ENCODE results near the gene DUSP9.
"Not testable (repeated sequence)": the region's sequence is repeated elsewhere in the genome, so short reads cannot be mapped to it uniquely, and the experiment has no call there.

DUSP9 gene

DNA sequence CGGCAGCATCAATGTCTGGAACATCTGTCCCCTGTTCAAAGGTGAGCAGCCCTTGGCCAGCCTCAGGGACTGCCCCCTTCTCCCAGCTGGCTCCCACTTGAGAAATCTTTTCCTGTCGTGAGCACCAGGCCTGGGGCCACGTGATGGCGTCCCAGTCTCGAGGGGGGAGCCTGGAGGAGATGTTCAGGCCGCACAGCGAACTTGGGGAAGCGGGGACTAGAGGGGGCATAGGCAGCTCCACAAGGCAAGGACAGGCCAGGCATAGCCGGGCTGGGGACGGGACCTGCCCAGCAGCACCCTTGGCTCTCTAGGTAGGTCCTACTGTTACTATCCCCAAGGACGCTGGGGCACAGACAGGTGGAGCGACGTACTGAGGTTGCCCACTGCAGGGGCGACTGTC lies 43.5 kb downstream of the DUSP9 start:
- H3K27me3 ChIP-seq (ENCODE audit: control insufficient read depth, insufficient read depth, low read length): no peaks in the 10 kb centered on the region
- H3K36me3 ChIP-seq (ENCODE audit: control insufficient read depth, insufficient read depth, low read length): peaks cover 24% of the 10 kb centered on the region
- H3K4me1 ChIP-seq (ENCODE audit: control insufficient read depth, insufficient read depth, low read length): peaks cover 9% of the 10 kb centered on the region; the same call in 1 of the 2 replicates
- no peak overlapping the region for H3K9ac ChIP-seq (ENCODE audit: low read depth, low read length)
- peaks cover 14% of the 10 kb centered on the region; the same call in 1 of the 2 replicates for H3K9me3 ChIP-seq (ENCODE audit: control insufficient read depth, insufficient read depth, low read length)
- no peak overlapping the region for H3K27ac ChIP-seq (ENCODE audit: low read depth, low read length)
- 0 out of 2 replicates have a peak overlapping the region, but pooled peaks have one; percentile 55 for H3K4me3 ChIP-seq (ENCODE audit: low read depth, low read length)

DNA sequence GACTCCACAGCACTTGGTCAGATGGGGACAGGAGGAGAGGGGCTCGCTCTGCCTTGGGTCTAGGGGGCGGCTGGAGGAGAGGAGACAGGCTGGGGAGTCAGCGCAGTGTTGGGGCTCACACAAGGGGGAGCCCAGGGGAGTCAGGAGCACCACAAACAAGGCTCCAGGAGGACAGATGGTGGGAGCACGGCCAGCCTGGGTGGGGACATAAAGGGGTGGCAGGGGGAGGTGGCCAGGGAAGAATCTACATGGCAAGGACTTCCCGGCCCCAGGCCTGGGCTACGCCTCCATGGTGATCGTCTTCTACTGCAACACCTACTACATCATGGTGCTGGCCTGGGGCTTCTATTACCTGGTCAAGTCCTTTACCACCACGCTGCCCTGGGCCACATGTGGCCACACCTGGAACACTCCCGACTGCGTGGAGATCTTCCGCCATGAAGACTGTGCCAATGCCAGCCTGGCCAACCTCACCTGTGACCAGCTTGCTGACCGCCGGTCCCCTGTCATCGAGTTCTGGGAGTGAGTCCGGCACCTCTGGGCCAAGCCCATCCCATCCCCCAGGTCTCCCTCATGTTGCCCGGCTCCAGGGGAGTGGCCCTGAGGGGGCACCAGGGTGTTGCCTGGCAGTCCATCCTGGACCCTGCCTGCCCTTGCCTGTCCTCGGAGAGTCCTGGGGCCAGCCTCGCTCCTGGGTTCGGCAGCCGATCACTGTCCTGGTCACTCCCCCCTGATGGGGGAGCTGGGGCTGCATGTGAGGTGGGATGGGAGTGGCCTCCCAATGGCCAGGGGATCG lies 44.2 kb downstream of the DUSP9 start:
- not testable (repeated sequence) for H3K9ac ChIP-seq (ENCODE audit: low read depth, low read length); H3K27ac ChIP-seq (ENCODE audit: low read depth, low read length); H3K4me1 ChIP-seq (ENCODE audit: control insufficient read depth, insufficient read depth, low read length); H3K4me3 ChIP-seq (ENCODE audit: low read depth, low read length); H3K27me3 ChIP-seq (ENCODE audit: control insufficient read depth, insufficient read depth, low read length)
- peaks cover 14% of the 10 kb centered on the region; the same call in 1 of the 2 replicates for H3K9me3 ChIP-seq (ENCODE audit: control insufficient read depth, insufficient read depth, low read length)
- H3K36me3 ChIP-seq (ENCODE audit: control insufficient read depth, insufficient read depth, low read length): peaks cover 31% of the 10 kb centered on the region

DNA sequence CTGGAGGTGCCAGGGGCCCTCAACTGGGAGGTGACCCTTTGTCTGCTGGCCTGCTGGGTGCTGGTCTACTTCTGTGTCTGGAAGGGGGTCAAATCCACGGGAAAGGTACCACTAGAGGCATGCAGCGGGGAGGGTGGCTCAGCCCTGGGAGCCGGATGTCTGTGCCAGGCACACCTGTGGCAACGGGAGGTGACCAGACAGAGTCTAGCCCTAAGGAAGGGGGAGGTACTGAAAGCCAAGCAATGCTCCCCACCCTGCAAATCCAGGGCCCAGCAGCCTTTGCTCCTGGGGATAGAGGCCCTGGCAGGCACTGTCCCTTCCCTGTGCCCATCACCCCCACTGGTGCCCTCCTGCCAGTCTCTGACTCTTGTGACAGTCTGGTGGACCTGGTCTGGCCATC lies 45.0 kb downstream of the DUSP9 start:
- Histone ChIP-seq H3K9ac (ENCODE audit: low read depth, low read length) (no peak overlapping the region), H3K36me3 (ENCODE audit: control insufficient read depth, insufficient read depth, low read length) (peaks cover 31% of the 10 kb centered on the region), H3K9me3 (ENCODE audit: control insufficient read depth, insufficient read depth, low read length) (peaks cover 10% of the 10 kb centered on the region; the same call in 1 of the 2 replicates)

DNA sequence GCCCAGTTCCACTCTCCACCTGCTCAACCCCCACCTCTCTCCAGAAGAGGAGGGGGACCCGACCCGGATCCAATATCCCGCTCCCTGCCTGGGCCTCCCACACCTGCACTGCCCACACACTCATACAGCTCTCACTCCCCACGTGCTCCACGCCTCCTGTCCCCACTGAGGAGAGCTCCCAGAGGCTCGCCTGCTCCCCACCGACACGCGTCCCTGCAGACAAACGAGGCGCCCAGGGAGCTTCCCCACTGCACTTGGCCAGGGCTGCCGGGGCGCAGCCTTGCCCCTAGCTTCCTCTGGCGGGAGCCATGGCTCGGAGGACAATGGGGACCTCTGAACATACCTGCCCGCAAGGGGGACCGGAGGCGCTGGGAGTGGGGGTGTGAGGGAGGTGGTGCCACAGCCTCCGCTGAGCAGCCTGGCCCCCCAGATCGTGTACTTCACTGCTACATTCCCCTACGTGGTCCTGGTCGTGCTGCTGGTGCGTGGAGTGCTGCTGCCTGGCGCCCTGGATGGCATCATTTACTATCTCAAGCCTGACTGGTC lies 45.7 kb downstream of the DUSP9 start:
- H3K4me3 ChIP-seq (ENCODE audit: low read depth, low read length): no peak overlapping the region
- no peaks in the 10 kb centered on the region for H3K4me1 ChIP-seq (ENCODE audit: control insufficient read depth, insufficient read depth, low read length)
- no peak overlapping the region for H3K9ac ChIP-seq (ENCODE audit: low read depth, low read length)
- peaks cover 31% of the 10 kb centered on the region for H3K36me3 ChIP-seq (ENCODE audit: control insufficient read depth, insufficient read depth, low read length)
- no peak overlapping the region for H3K27ac ChIP-seq (ENCODE audit: low read depth, low read length)
- no peaks in the 10 kb centered on the region for H3K27me3 ChIP-seq (ENCODE audit: control insufficient read depth, insufficient read depth, low read length)
- peaks cover 13% of the 10 kb centered on the region; the same call in 1 of the 2 replicates for H3K9me3 ChIP-seq (ENCODE audit: control insufficient read depth, insufficient read depth, low read length)

More for the DNA sequence above, 45.0 kb downstream of the DUSP9 start:
- no peak overlapping the region for H3K27ac ChIP-seq (ENCODE audit: low read depth, low read length)
- H3K4me1 ChIP-seq (ENCODE audit: control insufficient read depth, insufficient read depth, low read length): no peaks in the 10 kb centered on the region
- no peak overlapping the region for H3K4me3 ChIP-seq (ENCODE audit: low read depth, low read length)
- no peaks in the 10 kb centered on the region for H3K27me3 ChIP-seq (ENCODE audit: control insufficient read depth, insufficient read depth, low read length)

DNA sequence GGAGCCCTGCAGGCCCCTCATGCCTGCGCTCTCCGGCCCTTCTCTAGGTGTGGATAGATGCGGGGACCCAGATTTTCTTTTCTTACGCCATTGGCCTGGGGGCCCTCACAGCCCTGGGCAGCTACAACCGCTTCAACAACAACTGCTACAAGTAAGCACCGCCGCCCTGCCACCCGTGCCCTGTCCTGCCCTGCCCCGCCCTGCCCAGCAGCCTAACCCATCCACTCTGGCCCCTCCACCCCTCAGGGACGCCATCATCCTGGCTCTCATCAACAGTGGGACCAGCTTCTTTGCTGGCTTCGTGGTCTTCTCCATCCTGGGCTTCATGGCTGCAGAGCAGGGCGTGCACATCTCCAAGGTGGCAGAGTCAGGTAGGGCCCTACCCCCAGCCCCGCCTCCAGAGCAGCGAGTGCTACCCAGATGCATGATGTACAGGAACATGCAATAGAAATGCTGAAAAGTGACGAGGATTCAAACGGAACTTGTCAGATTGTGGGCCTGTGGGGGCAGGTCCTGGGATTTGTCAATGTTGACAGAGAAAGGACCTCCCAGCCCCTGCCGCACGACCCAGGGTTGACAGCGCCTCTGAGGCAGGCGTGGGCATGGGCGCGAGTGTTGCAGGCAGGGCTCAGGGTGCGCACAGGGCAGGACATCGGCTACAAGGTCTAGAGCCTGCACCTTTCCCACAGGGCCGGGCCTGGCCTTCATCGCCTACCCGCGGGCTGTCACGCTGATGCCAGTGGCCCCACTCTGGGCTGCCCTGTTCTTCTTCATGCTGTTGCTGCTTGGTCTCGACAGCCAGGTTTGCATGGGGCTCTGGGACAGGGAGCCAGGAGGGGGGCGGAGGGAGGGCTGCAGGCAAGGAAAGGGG lies 46.4 kb downstream of the DUSP9 start:
- Histone ChIP-seq H3K9me3 (ENCODE audit: control insufficient read depth, insufficient read depth, low read length) (peaks cover 13% of the 10 kb centered on the region; the same call in 1 of the 2 replicates), H3K4me1 (ENCODE audit: control insufficient read depth, insufficient read depth, low read length) (no peaks in the 10 kb centered on the region), H3K27ac (ENCODE audit: low read depth, low read length) (no peak overlapping the region), H3K36me3 (ENCODE audit: control insufficient read depth, insufficient read depth, low read length) (peaks cover 31% of the 10 kb centered on the region), H3K27me3 (ENCODE audit: control insufficient read depth, insufficient read depth, low read length) (no peaks in the 10 kb centered on the region), H3K4me3 (ENCODE audit: low read depth, low read length) (no peak overlapping the region), H3K9ac (ENCODE audit: low read depth, low read length) (no peak overlapping the region)

DNA sequence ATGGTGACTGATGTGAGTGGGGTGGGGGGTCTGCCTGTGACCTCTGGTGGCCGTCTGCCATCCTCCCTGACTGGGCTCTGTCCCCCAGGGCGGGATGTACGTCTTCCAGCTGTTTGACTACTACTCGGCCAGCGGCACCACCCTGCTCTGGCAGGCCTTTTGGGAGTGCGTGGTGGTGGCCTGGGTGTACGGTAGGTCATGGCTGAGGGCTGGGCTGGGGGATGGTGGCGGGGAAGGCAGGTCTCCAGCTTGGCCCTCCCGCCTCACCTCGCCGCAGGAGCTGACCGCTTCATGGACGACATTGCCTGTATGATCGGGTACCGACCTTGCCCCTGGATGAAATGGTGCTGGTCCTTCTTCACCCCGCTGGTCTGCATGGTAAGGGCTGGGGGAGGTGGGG lies 47.3 kb downstream of the DUSP9 start:
- H3K27ac ChIP-seq (ENCODE audit: low read depth, low read length); H3K4me1 ChIP-seq (ENCODE audit: control insufficient read depth, insufficient read depth, low read length); H3K9ac ChIP-seq (ENCODE audit: low read depth, low read length); H3K4me3 ChIP-seq (ENCODE audit: low read depth, low read length); H3K27me3 ChIP-seq (ENCODE audit: control insufficient read depth, insufficient read depth, low read length): not testable (repeated sequence)
- peaks cover 13% of the 10 kb centered on the region; the same call in 1 of the 2 replicates for H3K9me3 ChIP-seq (ENCODE audit: control insufficient read depth, insufficient read depth, low read length)
- peaks cover 31% of the 10 kb centered on the region for H3K36me3 ChIP-seq (ENCODE audit: control insufficient read depth, insufficient read depth, low read length)

DNA sequence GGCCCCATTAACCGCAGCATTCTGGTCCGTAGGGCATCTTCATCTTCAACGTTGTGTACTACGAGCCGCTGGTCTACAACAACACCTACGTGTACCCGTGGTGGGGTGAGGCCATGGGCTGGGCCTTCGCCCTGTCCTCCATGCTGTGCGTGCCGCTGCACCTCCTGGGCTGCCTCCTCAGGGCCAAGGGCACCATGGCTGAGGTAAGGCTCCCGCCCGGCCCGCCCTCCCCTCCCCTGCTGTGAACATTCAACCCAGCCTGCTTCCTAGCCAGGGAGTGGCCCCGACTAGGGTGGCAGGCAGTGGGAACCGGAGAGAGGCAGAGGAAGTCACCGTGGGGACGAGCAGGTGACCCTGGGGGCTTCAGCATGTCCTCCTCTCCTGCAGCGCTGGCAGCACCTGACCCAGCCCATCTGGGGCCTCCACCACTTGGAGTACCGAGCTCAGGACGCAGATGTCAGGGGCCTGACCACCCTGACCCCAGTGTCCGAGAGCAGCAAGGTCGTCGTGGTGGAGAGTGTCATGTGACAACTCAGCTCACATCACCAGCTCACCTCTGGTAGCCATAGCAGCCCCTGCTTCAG lies 47.8 kb downstream of the DUSP9 start:
- Histone ChIP-seq H3K4me1 (ENCODE audit: control insufficient read depth, insufficient read depth, low read length) (no peaks in the 10 kb centered on the region), H3K9me3 (ENCODE audit: control insufficient read depth, insufficient read depth, low read length) (peaks cover 10% of the 10 kb centered on the region; the same call in 1 of the 2 replicates), H3K9ac (ENCODE audit: low read depth, low read length) (no peak overlapping the region), H3K27ac (ENCODE audit: low read depth, low read length) (no peak overlapping the region), H3K27me3 (ENCODE audit: control insufficient read depth, insufficient read depth, low read length) (no peaks in the 10 kb centered on the region), H3K4me3 (ENCODE audit: low read depth, low read length) (no peak overlapping the region), H3K36me3 (ENCODE audit: control insufficient read depth, insufficient read depth, low read length) (peaks cover 31% of the 10 kb centered on the region)

DNA sequence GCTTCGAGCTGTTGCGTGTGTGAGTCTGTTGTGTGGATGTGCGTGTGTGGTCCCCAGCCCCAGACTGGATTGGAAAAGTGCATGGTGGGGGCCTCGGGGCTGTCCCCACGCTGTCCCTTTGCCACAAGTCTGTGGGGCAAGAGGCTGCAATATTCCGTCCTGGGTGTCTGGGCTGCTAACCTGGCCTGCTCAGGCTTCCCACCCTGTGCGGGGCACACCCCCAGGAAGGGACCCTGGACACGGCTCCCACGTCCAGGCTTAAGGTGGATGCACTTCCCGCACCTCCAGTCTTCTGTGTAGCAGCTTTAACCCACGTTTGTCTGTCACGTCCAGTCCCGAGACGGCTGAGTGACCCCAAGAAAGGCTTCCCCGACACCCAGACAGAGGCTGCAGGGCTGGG lies 49.1 kb downstream of the DUSP9 start:
- Histone ChIP-seq H3K9ac (ENCODE audit: low read depth, low read length) (no peak overlapping the region), H3K4me3 (ENCODE audit: low read depth, low read length) (no peak overlapping the region), H3K9me3 (ENCODE audit: control insufficient read depth, insufficient read depth, low read length) (peaks cover 14% of the 10 kb centered on the region; the same call in 1 of the 2 replicates), H3K4me1 (ENCODE audit: control insufficient read depth, insufficient read depth, low read length) (no peaks in the 10 kb centered on the region), H3K36me3 (ENCODE audit: control insufficient read depth, insufficient read depth, low read length) (peaks cover 28% of the 10 kb centered on the region), H3K27me3 (ENCODE audit: control insufficient read depth, insufficient read depth, low read length) (no peaks in the 10 kb centered on the region), H3K27ac (ENCODE audit: low read depth, low read length) (no peak overlapping the region)

DNA sequence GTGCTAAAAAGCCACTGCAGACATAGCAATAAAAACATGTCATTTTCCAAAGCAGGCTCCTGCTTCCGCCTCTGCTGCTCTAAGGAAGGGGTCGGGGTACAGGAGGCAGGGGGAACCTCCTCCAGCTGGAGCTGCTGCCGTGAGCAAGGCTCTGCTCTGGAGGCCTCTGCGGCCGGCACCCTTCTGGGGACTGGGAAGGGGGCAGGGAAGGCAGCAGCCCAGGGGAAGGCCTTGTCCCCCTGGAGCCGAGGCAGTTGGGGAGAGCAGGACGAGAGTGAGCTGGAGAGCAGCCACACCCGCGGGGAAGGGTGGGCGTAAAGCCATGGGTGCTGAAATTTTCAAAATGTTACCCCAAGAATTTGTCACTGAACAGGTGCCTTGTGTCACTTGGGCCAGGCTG lies 49.5 kb downstream of the DUSP9 start:
- H3K27me3 ChIP-seq (ENCODE audit: control insufficient read depth, insufficient read depth, low read length); H3K9ac ChIP-seq (ENCODE audit: low read depth, low read length); H3K4me3 ChIP-seq (ENCODE audit: low read depth, low read length); H3K4me1 ChIP-seq (ENCODE audit: control insufficient read depth, insufficient read depth, low read length); H3K27ac ChIP-seq (ENCODE audit: low read depth, low read length): not testable (repeated sequence)
- Histone ChIP-seq H3K9me3 (ENCODE audit: control insufficient read depth, insufficient read depth, low read length) (peaks cover 14% of the 10 kb centered on the region; the same call in 1 of the 2 replicates), H3K36me3 (ENCODE audit: control insufficient read depth, insufficient read depth, low read length) (peaks cover 28% of the 10 kb centered on the region)

DNA sequence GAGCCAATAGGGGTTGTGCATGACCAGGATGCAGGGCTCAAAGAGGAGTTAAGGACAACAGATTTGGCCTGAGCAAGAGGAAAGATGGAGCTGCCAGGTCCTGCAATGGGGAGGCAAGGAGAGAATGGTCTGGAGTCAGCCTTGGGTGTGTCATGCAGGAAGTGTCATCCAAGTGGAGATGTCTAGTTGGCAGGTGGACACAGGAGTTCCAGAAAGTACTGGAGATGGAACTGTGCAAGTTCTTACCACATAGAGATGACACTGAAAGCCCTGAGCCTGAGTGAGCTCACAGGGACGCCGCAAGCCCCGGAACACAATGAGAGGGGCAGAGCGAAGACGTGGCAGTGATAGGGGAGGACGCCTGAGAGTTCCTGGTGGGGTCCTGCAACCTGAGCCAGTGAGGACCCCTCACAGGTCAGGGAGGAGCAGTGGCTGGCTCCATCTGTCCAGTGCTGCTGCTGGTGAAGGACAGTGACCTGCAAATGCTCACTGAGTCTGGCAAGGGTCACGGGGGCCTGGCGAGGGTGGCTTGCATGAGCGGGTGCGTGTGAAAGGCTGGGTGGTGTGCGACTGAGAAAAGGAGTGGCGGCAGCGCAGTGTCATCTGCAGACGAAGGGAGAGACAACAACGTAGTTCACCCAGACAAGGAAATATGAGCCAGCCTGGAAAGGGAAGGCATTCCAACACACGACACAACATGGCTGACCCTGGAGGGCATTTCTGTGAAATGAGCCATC lies 50.2 kb downstream of the DUSP9 start:
- not testable (repeated sequence) for H3K4me1 ChIP-seq (ENCODE audit: control insufficient read depth, insufficient read depth, low read length); H3K27me3 ChIP-seq (ENCODE audit: control insufficient read depth, insufficient read depth, low read length); H3K9ac ChIP-seq (ENCODE audit: low read depth, low read length); H3K4me3 ChIP-seq (ENCODE audit: low read depth, low read length); H3K27ac ChIP-seq (ENCODE audit: low read depth, low read length)
- Histone ChIP-seq H3K9me3 (ENCODE audit: control insufficient read depth, insufficient read depth, low read length) (peaks cover 12% of the 10 kb centered on the region; the same call in 1 of the 2 replicates), H3K36me3 (ENCODE audit: control insufficient read depth, insufficient read depth, low read length) (peaks cover 32% of the 10 kb centered on the region)
